ENCODE results near the gene GIPC3.

GIPC3 gene

GRCh38 chr19:3544058-3544376 is 41.3 kb upstream of the GIPC3 start:
- TF ChIP-seq CTCF (IDR thresholded peaks at IDR 0.05; ENCODE audit: unreplicated experiment in 3 of 3) = no peak
- H3K4me1 Mint-ChIP-seq = no peaks in the 10 kb centered on the region
- no peaks in the 10 kb centered on the region for H3K9me3 Mint-ChIP-seq
- H3K4me3 Mint-ChIP-seq = no peak overlapping the region
- no peak overlapping the region for H3K27ac Mint-ChIP-seq
- H3K27me3 Mint-ChIP-seq (ENCODE audit: low read depth) = no peaks in the 10 kb centered on the region
- H3K36me3 Mint-ChIP-seq (ENCODE audit: low read depth) = peaks cover 5% of the 10 kb centered on the region

- no peak overlapping the region for H3K27ac Mint-ChIP-seq
These were observed 40.3 kb upstream of the GIPC3 start for GRCh38 chr19:3544742-3545668.

GRCh38 chr19:3545669-3546034 is 39.6 kb upstream of the GIPC3 start:
- H3K36me3 Mint-ChIP-seq (ENCODE audit: low read depth) = peaks cover 5% of the 10 kb centered on the region
- TF ChIP-seq CTCF (IDR thresholded peaks at IDR 0.05; ENCODE audit: unreplicated experiment in 3 of 3) = no peak
- H3K4me1 Mint-ChIP-seq = no peaks in the 10 kb centered on the region
- H3K9me3 Mint-ChIP-seq = no peaks in the 10 kb centered on the region
- H3K27ac Mint-ChIP-seq = no peak overlapping the region
- no peak overlapping the region for H3K4me3 Mint-ChIP-seq
- no peaks in the 10 kb centered on the region for H3K27me3 Mint-ChIP-seq (ENCODE audit: low read depth)

More at GRCh38 chr19:3544742-3545668, 40.3 kb upstream of the GIPC3 start:
- Mint-ChIP-seq H3K4me3 (no peak overlapping the region), H3K9me3 (no peaks in the 10 kb centered on the region), H3K36me3 (ENCODE audit: low read depth) (peaks cover 5% of the 10 kb centered on the region), H3K27me3 (ENCODE audit: low read depth) (no peaks in the 10 kb centered on the region), H3K4me1 (no peaks in the 10 kb centered on the region)
- peak; percentile 81 to 88 (median 87) for TF ChIP-seq CTCF (IDR thresholded peaks at IDR 0.05; ENCODE audit: unreplicated experiment in 3 of 3)

- H3K9me3 Mint-ChIP-seq = no peaks in the 10 kb centered on the region
- peaks cover 5% of the 10 kb centered on the region for H3K36me3 Mint-ChIP-seq (ENCODE audit: low read depth)
- H3K4me1 Mint-ChIP-seq = no peaks in the 10 kb centered on the region
- H3K27ac Mint-ChIP-seq = no peak overlapping the region
- TF ChIP-seq CTCF (IDR thresholded peaks at IDR 0.05; ENCODE audit: unreplicated experiment in 3 of 3) = no peak
- H3K27me3 Mint-ChIP-seq (ENCODE audit: low read depth) = no peaks in the 10 kb centered on the region
- H3K4me3 Mint-ChIP-seq = no peak overlapping the region
These were observed 39.2 kb upstream of the GIPC3 start for GRCh38 chr19:3546119-3546518.

GRCh38 chr19:3547301-3547731 is 38.0 kb upstream of the GIPC3 start:
- Mint-ChIP-seq H3K4me1 (no peaks in the 10 kb centered on the region), H3K27me3 (ENCODE audit: low read depth) (no peaks in the 10 kb centered on the region), H3K27ac (no peak overlapping the region), H3K9me3 (no peaks in the 10 kb centered on the region), H3K36me3 (ENCODE audit: low read depth) (peaks cover 5% of the 10 kb centered on the region), H3K4me3 (no peak overlapping the region)
- TF ChIP-seq CTCF (IDR thresholded peaks at IDR 0.05; ENCODE audit: unreplicated experiment in 3 of 3) = peak; percentile 11 to 39 (median 25)

- TF ChIP-seq CTCF (IDR thresholded peaks at IDR 0.05; ENCODE audit: unreplicated experiment in 3 of 3) = peak in 1 of 3 experiments; percentile 1
These were observed 37.5 kb upstream of the GIPC3 start for GRCh38 chr19:3547767-3548282.

More at GRCh38 chr19:3547767-3548282, 37.5 kb upstream of the GIPC3 start:
- H3K27me3 Mint-ChIP-seq (ENCODE audit: low read depth) = no peaks in the 10 kb centered on the region
- no peak overlapping the region for H3K4me3 Mint-ChIP-seq
- H3K27ac Mint-ChIP-seq = no peak overlapping the region
- no peaks in the 10 kb centered on the region for H3K4me1 Mint-ChIP-seq
- H3K9me3 Mint-ChIP-seq = no peaks in the 10 kb centered on the region
- peaks cover 5% of the 10 kb centered on the region for H3K36me3 Mint-ChIP-seq (ENCODE audit: low read depth)

Measured in nephron (organoid).